Raji (cell line): ENCODE data around the gene ZNF438.

Source experiments
- POLR2A ChIP-seq: IDR thresholded peaks from 2 replicates; pipeline ENCODE4 v1.6.1; 2011; ENCODE audit warnings: low read depth, low read length, control low read depth; ENCODE audit not compliant: insufficient read depth

ZNF438 gene, protein sequence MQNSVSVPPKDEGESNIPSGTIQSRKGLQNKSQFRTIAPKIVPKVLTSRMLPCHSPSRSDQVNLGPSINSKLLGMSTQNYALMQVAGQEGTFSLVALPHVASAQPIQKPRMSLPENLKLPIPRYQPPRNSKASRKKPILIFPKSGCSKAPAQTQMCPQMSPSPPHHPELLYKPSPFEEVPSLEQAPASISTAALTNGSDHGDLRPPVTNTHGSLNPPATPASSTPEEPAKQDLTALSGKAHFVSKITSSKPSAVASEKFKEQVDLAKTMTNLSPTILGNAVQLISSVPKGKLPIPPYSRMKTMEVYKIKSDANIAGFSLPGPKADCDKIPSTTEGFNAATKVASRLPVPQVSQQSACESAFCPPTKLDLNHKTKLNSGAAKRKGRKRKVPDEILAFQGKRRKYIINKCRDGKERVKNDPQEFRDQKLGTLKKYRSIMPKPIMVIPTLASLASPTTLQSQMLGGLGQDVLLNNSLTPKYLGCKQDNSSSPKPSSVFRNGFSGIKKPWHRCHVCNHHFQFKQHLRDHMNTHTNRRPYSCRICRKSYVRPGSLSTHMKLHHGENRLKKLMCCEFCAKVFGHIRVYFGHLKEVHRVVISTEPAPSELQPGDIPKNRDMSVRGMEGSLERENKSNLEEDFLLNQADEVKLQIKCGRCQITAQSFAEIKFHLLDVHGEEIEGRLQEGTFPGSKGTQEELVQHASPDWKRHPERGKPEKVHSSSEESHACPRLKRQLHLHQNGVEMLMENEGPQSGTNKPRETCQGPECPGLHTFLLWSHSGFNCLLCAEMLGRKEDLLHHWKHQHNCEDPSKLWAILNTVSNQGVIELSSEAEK

DNA sequence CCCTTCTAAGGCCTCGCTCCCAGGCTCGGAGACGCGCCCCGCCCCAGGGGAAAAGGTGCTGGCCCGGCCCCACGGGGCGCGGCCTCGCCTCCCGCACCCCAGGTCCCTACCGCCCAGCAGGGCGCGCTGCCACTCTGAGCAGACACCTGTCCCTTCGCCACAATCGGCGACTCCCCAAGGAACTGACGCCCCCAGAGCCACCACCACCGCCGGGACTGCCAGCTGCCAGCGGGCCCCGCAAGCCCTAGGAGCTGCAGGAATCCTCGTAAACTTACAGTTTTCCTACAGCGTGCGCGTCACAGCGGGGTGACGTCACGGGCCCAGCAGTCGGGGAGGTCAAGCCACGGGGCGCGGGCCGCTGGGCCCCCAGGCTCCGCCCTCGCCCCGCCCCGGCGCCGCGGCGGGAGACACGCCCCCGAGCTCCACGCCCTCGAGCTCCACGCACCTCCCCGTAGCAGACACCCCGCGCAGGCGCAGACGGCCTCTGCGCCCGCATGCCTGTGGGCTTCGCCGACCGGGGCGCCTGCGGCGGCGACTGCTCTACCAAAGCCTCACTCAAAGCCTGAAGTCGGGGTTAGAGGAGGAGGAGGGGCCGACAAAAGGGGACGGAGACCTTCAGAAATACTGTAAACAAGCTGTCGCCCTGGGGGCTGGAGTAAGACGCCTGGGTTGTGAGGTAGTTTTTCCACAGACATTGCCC lies at the start of gene ZNF438:
ZNF438 (minus strand) TSS at position 308 of the 700 bp plus-strand sequence. CDS start 154,831 bp downstream, outside the sequence.
- TF ChIP-seq POLR2A, result no peak

DNA sequence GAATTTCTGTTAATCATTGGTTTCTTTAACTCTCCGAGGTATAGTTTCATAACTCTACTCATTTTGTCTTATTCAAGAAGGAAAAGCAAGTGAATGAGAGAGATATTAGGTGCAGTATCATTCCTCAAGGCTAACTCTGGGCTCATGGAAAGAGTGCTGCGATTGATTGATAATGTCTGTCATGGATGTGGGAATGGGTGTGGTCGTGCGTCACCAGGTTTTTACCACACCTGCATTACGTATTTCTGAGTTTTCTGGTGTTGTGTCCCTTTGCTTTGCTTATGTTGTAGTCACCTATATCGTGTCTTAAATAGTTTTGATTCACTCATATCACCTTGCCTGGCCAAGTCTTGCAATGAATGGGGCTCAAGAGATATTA lies 44.9 kb upstream of the ZNF438 start:
- TF ChIP-seq POLR2A, result no peak

DNA sequence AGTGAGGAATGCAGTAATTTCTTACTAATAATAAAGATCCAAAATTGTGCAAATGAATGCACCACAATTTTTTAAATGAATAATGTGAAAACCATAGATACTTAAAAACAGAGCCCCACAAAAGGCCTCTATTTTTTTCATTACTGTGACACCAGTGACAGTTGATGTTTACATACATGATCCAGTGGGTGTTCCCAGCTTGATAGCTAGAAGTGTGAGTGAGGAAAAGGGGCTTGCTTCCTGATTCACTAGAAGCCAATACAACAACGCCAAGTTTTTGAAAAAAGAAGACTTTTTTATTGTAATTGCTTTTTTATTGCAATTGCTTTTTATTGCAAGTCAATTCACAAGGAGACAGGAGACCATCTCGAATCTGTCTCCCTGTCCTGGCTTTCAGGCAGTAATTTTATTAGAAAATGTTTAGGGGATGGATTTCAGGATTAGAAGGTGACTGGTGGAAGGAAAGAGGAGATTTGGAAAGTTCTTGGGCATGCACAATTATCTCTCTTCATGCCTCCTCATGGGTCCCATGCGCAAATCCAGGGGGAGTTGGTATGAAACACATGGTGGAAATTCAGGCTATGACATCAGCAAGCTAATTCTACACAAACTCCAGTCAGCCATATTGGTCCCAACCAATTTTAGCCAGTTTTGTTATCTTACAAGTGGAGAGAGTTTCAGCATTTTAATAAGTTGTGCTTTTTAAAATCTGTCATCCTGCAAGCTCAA lies 44.4 kb upstream of the ZNF438 start:
- no peak for TF ChIP-seq POLR2A

DNA sequence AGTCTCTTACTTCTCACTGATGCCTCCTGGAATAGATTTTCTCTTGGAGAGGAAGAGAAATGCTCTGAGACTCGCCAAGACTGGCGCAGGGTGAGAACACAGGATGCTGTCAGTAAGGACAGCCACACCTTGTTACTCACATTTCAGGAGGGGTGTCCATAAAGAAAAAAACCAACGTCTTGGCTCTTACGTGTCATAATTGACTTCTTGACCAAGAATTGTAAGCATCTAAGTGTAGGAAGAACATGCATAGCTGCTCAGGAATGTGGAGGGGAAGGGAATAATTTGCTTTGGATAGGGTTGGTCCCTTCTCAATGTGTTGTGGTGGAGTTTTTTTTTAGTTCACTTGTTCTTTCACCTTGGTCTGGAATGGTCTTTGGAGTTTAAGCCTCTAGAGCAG lies 43.8 kb upstream of the ZNF438 start:
- no peak for TF ChIP-seq POLR2A

DNA sequence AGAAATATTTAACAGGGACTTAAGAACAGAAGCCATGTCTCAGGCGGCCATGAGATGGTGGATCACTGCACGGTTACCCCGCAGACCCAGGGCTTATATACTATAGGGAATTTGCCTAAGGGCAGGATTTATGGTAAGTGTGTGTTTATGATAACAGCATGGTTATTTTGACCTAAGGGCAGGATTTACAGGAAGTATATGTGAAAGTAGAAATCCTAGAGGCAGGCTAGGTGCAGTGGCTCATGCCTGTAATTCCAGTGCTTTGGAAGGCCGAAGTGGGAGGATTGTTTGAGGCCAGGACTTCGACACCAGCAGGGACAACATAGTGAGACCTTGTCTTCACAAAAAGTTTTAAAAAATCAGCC lies 43.0 kb upstream of the ZNF438 start:
- no peak for TF ChIP-seq POLR2A

DNA sequence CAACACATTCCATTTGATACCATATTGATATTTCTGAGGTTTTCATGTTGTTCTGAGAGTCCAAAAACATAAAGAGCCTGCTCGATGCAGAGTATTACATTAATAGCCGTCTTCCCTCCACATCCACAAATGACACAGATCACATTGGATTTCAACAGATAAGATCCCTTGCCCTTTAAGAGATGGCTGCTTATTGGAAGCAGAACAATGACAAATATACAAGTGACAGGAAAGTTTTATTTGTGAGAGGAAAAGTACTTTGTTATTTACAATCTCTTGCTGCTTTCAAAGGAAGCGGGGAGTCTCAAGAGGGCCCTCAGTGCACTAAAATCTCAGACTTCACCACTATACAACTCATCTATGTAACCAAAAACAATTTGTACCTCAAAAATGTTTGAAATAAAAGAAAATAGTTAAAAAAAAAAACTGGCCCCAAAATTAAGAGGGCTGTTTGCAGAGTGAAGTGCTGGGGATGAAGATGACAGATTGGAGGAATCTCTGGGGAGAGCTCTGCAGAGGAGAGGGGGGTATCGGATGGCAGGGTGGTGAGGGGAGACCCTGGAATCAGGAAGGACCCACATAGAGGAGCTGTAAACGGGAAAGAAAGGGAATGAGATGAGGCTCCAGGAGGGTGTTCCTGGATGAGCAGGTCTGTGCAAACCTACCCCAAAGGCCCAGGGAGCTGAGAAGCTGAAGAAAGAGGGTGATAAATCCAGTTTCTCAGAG lies 42.5 kb upstream of the ZNF438 start:
- TF ChIP-seq POLR2A, result no peak

DNA sequence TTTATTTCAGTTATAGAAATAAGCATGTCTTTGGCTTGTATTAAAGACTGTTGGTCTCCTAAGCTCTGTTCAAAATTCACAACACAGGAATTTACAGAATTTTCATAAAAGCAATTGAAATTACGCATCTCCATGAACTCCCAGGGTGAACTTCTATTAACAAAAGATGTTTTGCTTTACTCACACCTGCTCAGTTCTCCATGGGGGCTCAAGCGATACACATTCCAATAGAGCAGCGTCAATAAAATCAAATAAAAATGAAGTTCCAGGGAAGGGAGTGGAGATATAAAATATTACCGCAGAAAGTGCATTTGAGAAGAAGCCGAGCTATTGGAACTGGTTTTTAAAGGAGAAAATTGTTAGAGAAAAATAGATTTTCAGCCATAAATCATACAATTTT lies 41.5 kb upstream of the ZNF438 start:
- no peak for TF ChIP-seq POLR2A

DNA sequence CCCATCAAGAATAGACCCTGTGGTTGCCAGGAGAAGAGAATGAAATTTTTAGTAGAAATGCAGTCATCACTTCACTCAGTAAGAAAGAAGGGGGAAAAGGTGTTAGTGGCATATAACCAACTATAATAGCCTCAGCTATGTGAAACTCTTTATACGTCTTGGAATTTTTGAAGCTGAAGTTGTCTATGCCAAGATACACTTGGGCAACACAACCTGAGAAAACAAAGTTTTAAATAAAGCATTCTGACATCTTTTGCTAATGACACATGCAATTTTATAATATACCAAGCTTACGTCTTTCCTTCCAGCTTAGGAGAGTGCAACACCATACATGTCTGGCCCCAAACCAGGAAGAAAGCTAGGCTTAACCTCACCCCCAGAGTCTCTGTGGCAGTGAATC lies 40.8 kb upstream of the ZNF438 start:
- TF ChIP-seq POLR2A, result no peak

DNA sequence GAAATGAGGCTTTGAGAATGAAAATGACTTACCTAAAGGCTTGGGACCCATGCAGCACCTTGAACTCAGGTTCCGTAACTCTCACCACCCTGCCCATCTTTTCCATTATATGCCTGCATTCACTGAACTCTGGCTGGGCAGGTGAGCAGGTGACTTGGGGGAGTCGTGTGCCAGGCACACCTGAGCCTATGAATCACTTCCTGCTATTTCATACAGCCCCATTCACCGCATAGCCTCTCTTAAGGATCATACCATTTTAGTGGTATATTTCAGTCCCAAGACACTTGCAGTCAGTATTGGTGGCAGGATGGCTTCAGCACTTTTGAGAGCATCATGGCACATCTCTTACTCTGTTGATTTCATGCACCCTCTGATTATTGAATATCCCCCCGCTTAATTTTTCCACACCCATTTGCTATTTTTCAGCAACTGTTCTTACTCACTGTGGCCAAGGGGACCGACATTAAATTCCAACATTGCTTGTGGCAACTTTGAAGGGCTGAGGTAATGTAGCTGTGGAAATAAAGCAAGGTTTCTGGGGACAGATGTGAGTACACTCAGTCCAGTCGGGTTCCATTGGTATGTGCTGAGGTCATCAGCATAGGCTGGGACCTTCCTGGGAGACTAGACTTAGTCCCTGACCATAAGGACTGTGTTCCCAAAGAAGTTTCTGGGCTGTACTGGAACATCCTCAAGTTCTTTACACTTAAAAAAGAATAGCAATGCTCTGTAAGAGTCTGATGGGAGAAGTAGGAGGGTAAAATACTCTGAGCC lies 39.8 kb upstream of the ZNF438 start:
- no peak for TF ChIP-seq POLR2A

DNA sequence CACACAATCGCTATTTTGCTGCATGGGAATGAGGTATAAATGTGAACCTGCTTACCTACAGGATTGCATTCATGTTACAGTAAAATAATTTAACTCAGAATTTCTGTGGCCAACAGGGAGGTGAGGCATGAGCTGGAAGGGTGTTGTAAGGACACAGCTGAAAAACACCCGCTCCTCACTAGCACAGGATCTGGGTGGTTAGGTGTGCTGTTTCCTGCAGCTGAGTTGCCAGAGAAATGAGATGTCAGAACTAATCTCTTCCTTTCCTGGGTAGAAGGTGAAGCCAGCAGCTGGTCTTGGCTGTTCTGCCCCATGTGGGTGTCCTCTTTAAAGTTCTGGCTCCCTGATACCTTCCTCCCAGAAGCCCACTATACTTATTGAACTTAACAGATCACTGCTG lies 39.0 kb upstream of the ZNF438 start:
- TF ChIP-seq POLR2A, result no peak

DNA sequence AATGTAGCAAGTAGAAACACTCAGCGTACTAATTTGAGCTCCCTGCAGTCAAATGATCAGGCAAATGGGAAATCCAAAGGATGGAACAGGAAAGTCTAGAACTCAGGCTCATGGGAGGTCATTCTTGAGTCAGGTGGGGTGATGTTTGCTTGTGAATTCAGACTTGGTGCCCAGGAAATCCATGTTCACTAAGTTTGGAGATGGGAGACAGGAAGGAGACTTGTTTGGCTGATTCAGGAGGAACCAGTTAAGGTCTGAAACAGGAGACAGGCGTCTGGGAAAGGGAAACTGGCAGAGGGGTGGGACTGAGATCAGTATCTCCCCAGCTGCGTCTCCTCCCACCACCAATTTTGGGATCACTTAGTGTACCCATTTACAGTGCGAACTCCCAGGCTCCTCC lies 38.4 kb upstream of the ZNF438 start:
- no peak for TF ChIP-seq POLR2A

DNA sequence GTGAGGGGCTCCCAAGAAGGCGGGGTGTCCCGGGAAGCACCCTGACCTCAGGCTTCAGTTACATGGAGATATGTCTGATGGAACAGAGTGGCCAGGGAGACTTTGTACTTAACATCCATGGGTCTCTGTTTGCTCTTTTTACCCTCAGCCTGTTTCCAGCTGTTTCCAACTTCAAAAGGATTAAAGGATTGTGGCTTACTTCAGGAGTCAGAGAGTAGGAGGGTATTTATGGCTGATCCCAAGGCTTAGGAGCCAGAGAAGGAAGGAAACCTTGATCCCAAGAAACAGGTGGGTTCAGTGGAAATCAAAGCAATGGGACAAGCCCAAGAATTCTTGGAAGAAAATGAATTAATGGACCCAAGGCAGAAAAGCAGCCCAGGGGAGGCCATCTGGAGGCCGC lies 37.7 kb upstream of the ZNF438 start:
- TF ChIP-seq POLR2A, result no peak

DNA sequence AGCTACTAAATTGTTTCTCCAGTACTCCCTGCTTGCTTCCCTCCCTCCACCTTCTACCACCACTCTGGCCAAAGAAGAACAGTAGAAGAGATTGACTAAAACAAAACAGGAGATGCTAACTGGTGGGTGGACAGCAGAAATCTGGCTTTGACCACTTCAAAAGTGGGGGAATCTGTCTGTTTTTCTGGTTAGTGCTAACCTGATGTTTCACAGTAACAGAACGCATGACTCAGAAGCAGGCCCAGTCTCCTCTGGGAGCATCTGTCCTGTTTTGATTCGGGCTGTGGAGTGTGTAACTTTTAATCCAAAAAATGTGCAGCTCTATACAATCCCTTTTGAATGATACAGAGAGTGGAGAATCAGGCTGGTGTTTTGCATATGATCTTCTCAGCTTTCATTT lies 32.7 kb upstream of the ZNF438 start:
- TF ChIP-seq POLR2A, result no peak

DNA sequence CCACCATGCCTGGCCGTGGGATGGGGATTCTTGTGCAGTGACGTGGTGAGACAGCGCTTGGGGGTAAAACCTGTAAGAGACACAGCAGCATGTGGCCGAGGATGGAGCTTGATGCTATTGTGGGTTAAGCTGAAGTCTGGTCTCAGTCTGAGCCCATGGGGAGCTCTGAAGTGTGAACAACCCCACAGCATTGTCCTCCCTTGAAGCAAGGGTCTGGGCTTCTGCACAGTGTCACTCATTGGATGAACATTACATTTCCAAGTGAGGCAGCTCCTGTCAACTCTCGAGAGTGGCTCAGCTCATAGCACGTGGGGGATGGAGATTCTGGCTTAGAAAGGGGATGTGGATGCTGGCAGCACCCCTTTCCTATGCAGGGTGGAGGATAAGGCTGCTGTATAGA lies 32.2 kb upstream of the ZNF438 start:
- no peak for TF ChIP-seq POLR2A
